ENCODE measurements around the gene EEA1. TPM values are rescaled to one million over a fixed set of nuclear protein-coding genes. Genes with fewer than 3 reads are reported as not detected.
A peak's percentile ranks its signal among the peaks of the same experiment; 100 is the strongest.

Gene EEA1
- total and polyA plus RNA-seq, 2 donors (not counting 1 experiment from before 2014, with no cell fraction given), result 25.6 to 46.4 TPM

- no peaks in the 10 kb centered on the region for H3K27me3 ChIP-seq (ENCODE audit: control insufficient read depth, insufficient read depth, low read length)
- peaks cover 3% of the 10 kb centered on the region for H3K79me2 ChIP-seq (ENCODE audit: control insufficient read depth, insufficient read depth, low read length)
- no peaks in the 10 kb centered on the region for H4K20me1 ChIP-seq (ENCODE audit: control insufficient read depth, extremely low read depth, insufficient read depth, low read length)
- H2AFZ ChIP-seq (ENCODE audit: low read length), result no peak overlapping the region
- H3K27ac ChIP-seq (ENCODE audit: insufficient read depth, low read length), result no peak overlapping the region
- H3K4me3 ChIP-seq (replicated peaks in 1 of 4; ENCODE audit: control extremely low read depth in 1 of 4, insufficient read depth in 1 of 4, low read depth in 3 of 4, low read length in 4 of 4), result no peak overlapping the region
- no peaks in the 10 kb centered on the region for H3K9me3 ChIP-seq (ENCODE audit: control insufficient read depth, insufficient read depth, low read depth, low read length)
- H3K4me1 ChIP-seq (ENCODE audit: control insufficient read depth, extremely low read depth, insufficient read depth, low read length), result no peaks in the 10 kb centered on the region
- no peaks in the 10 kb centered on the region for H3K36me3 ChIP-seq (ENCODE audit: control insufficient read depth, insufficient read depth, low read length)
- DNase-seq (ENCODE audit: low read depth in 2 of 2), result no peak
- no peak overlapping the region for H3K9ac ChIP-seq (ENCODE audit: insufficient read depth, low read length)
- no peak for TF ChIP-seq EZH2 (IDR thresholded peaks at IDR 0.05; ENCODE audit: low read length, missing control alignments)
- TF ChIP-seq, protein P1, sequence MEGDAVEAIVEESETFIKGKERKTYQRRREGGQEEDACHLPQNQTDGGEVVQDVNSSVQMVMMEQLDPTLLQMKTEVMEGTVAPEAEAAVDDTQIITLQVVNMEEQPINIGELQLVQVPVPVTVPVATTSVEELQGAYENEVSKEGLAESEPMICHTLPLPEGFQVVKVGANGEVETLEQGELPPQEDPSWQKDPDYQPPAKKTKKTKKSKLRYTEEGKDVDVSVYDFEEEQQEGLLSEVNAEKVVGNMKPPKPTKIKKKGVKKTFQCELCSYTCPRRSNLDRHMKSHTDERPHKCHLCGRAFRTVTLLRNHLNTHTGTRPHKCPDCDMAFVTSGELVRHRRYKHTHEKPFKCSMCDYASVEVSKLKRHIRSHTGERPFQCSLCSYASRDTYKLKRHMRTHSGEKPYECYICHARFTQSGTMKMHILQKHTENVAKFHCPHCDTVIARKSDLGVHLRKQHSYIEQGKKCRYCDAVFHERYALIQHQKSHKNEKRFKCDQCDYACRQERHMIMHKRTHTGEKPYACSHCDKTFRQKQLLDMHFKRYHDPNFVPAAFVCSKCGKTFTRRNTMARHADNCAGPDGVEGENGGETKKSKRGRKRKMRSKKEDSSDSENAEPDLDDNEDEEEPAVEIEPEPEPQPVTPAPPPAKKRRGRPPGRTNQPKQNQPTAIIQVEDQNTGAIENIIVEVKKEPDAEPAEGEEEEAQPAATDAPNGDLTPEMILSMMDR (conservative IDR thresholded peaks at IDR 0.05 in 1 of 2, IDR thresholded peaks at IDR 0.05 in 1 of 2; ENCODE audit: low read depth in 1 of 2, low read length in 2 of 2), result no peak
- no peak overlapping the region for H3K4me2 ChIP-seq (ENCODE audit: extremely low read depth, insufficient read depth, low read length)
Measured at GRCh38 chr12:92863251-92863650, 65.8 kb downstream of the EEA1 start.

GRCh38 chr12:92861381-92861780 is 67.7 kb downstream of the EEA1 start:
- TF ChIP-seq EZH2 (IDR thresholded peaks at IDR 0.05; ENCODE audit: low read length, missing control alignments), result no peak
- TF ChIP-seq, protein P1 (conservative IDR thresholded peaks at IDR 0.05 in 1 of 2, IDR thresholded peaks at IDR 0.05 in 1 of 2; ENCODE audit: low read depth in 1 of 2, low read length in 2 of 2), result no peak
- Histone ChIP-seq H3K79me2 (ENCODE audit: control insufficient read depth, insufficient read depth, low read length) (no peaks in the 10 kb centered on the region), H4K20me1 (ENCODE audit: control insufficient read depth, extremely low read depth, insufficient read depth, low read length) (no peaks in the 10 kb centered on the region), H3K4me3 (replicated peaks in 1 of 4; ENCODE audit: control extremely low read depth in 1 of 4, insufficient read depth in 1 of 4, low read depth in 3 of 4, low read length in 4 of 4) (no peak overlapping the region), H3K36me3 (ENCODE audit: control insufficient read depth, insufficient read depth, low read length) (no peaks in the 10 kb centered on the region), H3K27ac (ENCODE audit: insufficient read depth, low read length) (no peak overlapping the region), H3K4me2 (ENCODE audit: extremely low read depth, insufficient read depth, low read length) (no peak overlapping the region), H2AFZ (ENCODE audit: low read length) (no peak overlapping the region), H3K9ac (ENCODE audit: insufficient read depth, low read length) (no peak overlapping the region), H3K4me1 (ENCODE audit: control insufficient read depth, extremely low read depth, insufficient read depth, low read length) (no peaks in the 10 kb centered on the region), H3K9me3 (ENCODE audit: control insufficient read depth, insufficient read depth, low read depth, low read length) (no peaks in the 10 kb centered on the region), H3K27me3 (ENCODE audit: control insufficient read depth, insufficient read depth, low read length) (no peaks in the 10 kb centered on the region)
- peak in 1 of 2 donors; percentile 41 for DNase-seq (ENCODE audit: low read depth in 2 of 2)

DNA sequence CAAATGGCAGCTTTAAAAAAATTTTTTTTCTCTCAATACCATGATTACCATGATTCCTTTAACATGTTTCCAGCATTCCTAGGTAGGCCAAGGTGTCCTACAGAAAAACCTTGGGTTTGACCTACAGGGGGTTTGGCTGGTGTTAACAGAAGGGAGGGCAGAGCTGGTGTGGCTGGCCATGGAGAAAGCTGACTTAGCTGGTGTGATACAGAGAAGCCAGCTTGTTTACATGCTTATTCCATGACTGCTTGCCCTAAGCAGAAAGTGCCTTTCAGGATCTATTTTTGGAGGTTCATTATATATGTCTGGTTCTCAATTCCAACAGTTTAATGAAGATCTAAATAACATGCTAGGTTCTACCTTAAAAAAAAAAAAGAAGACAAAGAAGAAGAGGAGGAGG is 68.6 kb downstream of the EEA1 start:
- Histone ChIP-seq H3K9ac (ENCODE audit: insufficient read depth, low read length) (no peak overlapping the region), H3K36me3 (ENCODE audit: control insufficient read depth, insufficient read depth, low read length) (no peaks in the 10 kb centered on the region), H3K4me1 (ENCODE audit: control insufficient read depth, extremely low read depth, insufficient read depth, low read length) (no peaks in the 10 kb centered on the region), H4K20me1 (ENCODE audit: control insufficient read depth, extremely low read depth, insufficient read depth, low read length) (no peaks in the 10 kb centered on the region), H3K9me3 (ENCODE audit: control insufficient read depth, insufficient read depth, low read depth, low read length) (no peaks in the 10 kb centered on the region), H3K4me3 (replicated peaks in 1 of 4; ENCODE audit: control extremely low read depth in 1 of 4, insufficient read depth in 1 of 4, low read depth in 3 of 4, low read length in 4 of 4) (no peak overlapping the region), H3K79me2 (ENCODE audit: control insufficient read depth, insufficient read depth, low read length) (no peaks in the 10 kb centered on the region), H3K27me3 (ENCODE audit: control insufficient read depth, insufficient read depth, low read length) (no peaks in the 10 kb centered on the region), H3K27ac (ENCODE audit: insufficient read depth, low read length) (no peak overlapping the region), H3K4me2 (ENCODE audit: extremely low read depth, insufficient read depth, low read length) (no peak overlapping the region), H2AFZ (ENCODE audit: low read length) (no peak overlapping the region)
- TF ChIP-seq, protein P1 (conservative IDR thresholded peaks at IDR 0.05 in 1 of 2, IDR thresholded peaks at IDR 0.05 in 1 of 2; ENCODE audit: low read depth in 1 of 2, low read length in 2 of 2), result no peak
- no peak for TF ChIP-seq EZH2 (IDR thresholded peaks at IDR 0.05; ENCODE audit: low read length, missing control alignments)
- DNase-seq (ENCODE audit: low read depth in 2 of 2), result no peak
